B cell (primary cell): ENCODE data around the gene NANOGP8. TPM values are rescaled to one million over a fixed set of nuclear protein-coding genes. Genes with fewer than 3 reads are reported as not detected.

Experiments
- ATAC-seq: fragments of 200-7000 bp; cut with Tn5 transposase; one replicate; pipeline ENCODE4 v1.10.0; 2021; ENCODE audit warnings: low read depth, mild to moderate bottlenecking, moderate number of reproducible peaks, moderate library complexity
- CTCF ChIA-PET: fragments of 350-600 bp; sonication (Branson Sonifier 250); formaldehyde crosslinking; loops from one replicate; lab custom pipeline; 2021; ENCODE audit warnings: antibody characterized with exemption, inconsistent platforms; lab: Charles Lee
- POLR2A ChIA-PET: fragments of 350-600 bp; sonication (Branson Sonifier 250); formaldehyde crosslinking; loops from one replicate; lab custom pipeline; 2021; ENCODE audit warnings: antibody characterized with exemption; lab: Charles Lee
- DNase-seq: peaks from one replicate; pipeline ENCODE4 v3.0.0; 2013
- H2AFZ ChIP-seq: 2 replicates; pipeline ENCODE4 v1.6.1; 2012; ENCODE audit warnings: mild to moderate bottlenecking, low read depth, low read length; ENCODE audit not compliant: insufficient read depth, poor library complexity, severe bottlenecking
- H3K27ac ChIP-seq, 2 donors: 1 replicate in 1 of 2; 2 replicates in 1 of 2; pipeline ENCODE4 v1.5.1; 2012 to 2013; ENCODE audit warnings: low read length in 2 of 2, mild to moderate bottlenecking in 2 of 2, moderate library complexity in 1 of 2
- H3K27me3 ChIP-seq, 4 experiments: fragments of 200-600 bp in 1 of 4; sonication (generic) in 1 of 4; replicated peaks in 1 of 4; 1 replicate in 2 of 4; 2 replicates in 2 of 4; pipeline versions ENCODE4 v1.6.1 to v1.7.0; 2013 to 2016; ENCODE audit warnings: low read length in 3 of 4, mild to moderate bottlenecking in 2 of 4, mixed read lengths in 1 of 4, moderate library complexity in 1 of 4; ENCODE audit not compliant: insufficient read depth in 4 of 4, control insufficient read depth in 3 of 4; ENCODE audit errors: control extremely low read depth in 1 of 4
- H3K36me3 ChIP-seq, 2 experiments: replicated peaks in 1 of 2; 1 replicate in 1 of 2; 2 replicates in 1 of 2; pipeline versions ENCODE4 v1.6.1 to v1.7.1; 2013; ENCODE audit warnings: low read length in 1 of 2; ENCODE audit not compliant: insufficient read depth in 2 of 2, control insufficient read depth in 1 of 2; ENCODE audit errors: control extremely low read depth in 1 of 2, extremely low read depth in 1 of 2
- H3K4me1 ChIP-seq, 2 donors: fragments of 200-600 bp in 1 of 2; sonication (generic) in 1 of 2; 1 replicate in 1 of 2; 2 replicates in 1 of 2; pipeline versions ENCODE4 v1.5.1 to v1.6.1; 2013 to 2017; ENCODE audit warnings: low read length in 2 of 2; ENCODE audit not compliant: control insufficient read depth in 2 of 2, insufficient read depth in 2 of 2
- H3K4me2 ChIP-seq: replicated peaks from 2 replicates; pipeline ENCODE3; 2012; ENCODE audit warnings: mild to moderate bottlenecking, low read depth, low read length; ENCODE audit not compliant: poor library complexity, severe bottlenecking
- H3K4me3 ChIP-seq, 5 experiments: fragments of 200-600 bp in 1 of 5; sonication (generic) in 1 of 5; 1 replicate in 3 of 5; 2 replicates in 2 of 5; pipeline versions ENCODE4 v1.5.1 to v1.7.0; 2011 to 2016; ENCODE audit warnings: low read length in 4 of 5, mild to moderate bottlenecking in 4 of 5, low read depth in 2 of 5, control low read depth in 1 of 5, moderate library complexity in 1 of 5; ENCODE audit not compliant: insufficient read depth in 1 of 5; ENCODE audit errors: control extremely low read depth in 1 of 5, extremely low read depth in 1 of 5
- H3K79me2 ChIP-seq: fragments of 200-600 bp; sonication (generic); one replicate; pipeline ENCODE4 v1.6.0; 2016; ENCODE audit warnings: low read length; ENCODE audit not compliant: control insufficient read depth, insufficient read depth
- H3K9ac ChIP-seq: fragments of 200-600 bp; sonication (generic); 2 replicates; pipeline ENCODE4 v1.6.1; 2017; ENCODE audit warnings: mild to moderate bottlenecking, low read length, moderate library complexity
- H3K9me3 ChIP-seq, 3 donors: one replicate each; pipeline versions ENCODE4 v1.6.1 to v1.7.1; 2013; ENCODE audit warnings: low read length in 2 of 3; ENCODE audit not compliant: control insufficient read depth in 2 of 3, insufficient read depth in 1 of 3; ENCODE audit errors: control extremely low read depth in 1 of 3
- H4K20me1 ChIP-seq: 2 replicates; pipeline ENCODE4 v1.6.0; 2012; ENCODE audit warnings: mild to moderate bottlenecking, low read length; ENCODE audit not compliant: insufficient read depth, control insufficient read depth, poor library complexity, severe bottlenecking
- H3K27ac Mint-ChIP-seq: one replicate; pipeline ENCODE4 v1.8.0; 2021; ENCODE audit warnings: mixed read lengths
- H3K27me3 Mint-ChIP-seq: one replicate; pipeline ENCODE4 v1.8.0; 2021; ENCODE audit warnings: mixed read lengths
- H3K4me1 Mint-ChIP-seq: one replicate; pipeline ENCODE4 v1.8.0; 2021; ENCODE audit warnings: mixed read lengths
- H3K4me3 Mint-ChIP-seq: one replicate; pipeline ENCODE4 v1.8.0; 2021; ENCODE audit warnings: mixed read lengths
- H3K9me3 Mint-ChIP-seq: one replicate; pipeline ENCODE4 v1.8.0; 2022; ENCODE audit warnings: mixed read lengths; ENCODE audit not compliant: insufficient read depth
- EZH2 ChIP-seq: IDR thresholded peaks from 2 replicates; pipeline ENCODE4 v1.6.1; 2012; ENCODE audit warnings: borderline replicate concordance, low read depth, mild to moderate bottlenecking, moderate library complexity, low read length; ENCODE audit not compliant: insufficient read depth, poor library complexity, severe bottlenecking
- WGBS: methylation state at CpG from one replicate; pipeline ENCODE4 v1.1.5; 2013; ENCODE audit warnings: missing lambda C conversion rate; ENCODE audit not compliant: insufficient coverage; 5-methylcytosine and 5-hydroxymethylcytosine counted together
- intact Hi-C: fragments of 100-400 bp; cut with micrococcal nuclease; formaldehyde crosslinking; loops from one replicate; pipeline ENCODE4 v1.10.0; 2022
- polyA plus RNA-seq: library from polyadenylated mRNA; depleted of rRNA; stranded (reverse); fragments of >200 nt; gene quantifications from 2 replicates; pipeline ENCODE4 v1.2.3, GENCODE V29; 2012
- total RNA-seq, 2 donors: library from RNA; stranded (reverse); fragments of 120-200 nt in 1 of 2; gene quantifications; 1 replicate in 1 of 2; 2 replicates in 1 of 2; pipeline versions ENCODE4 v1.2.3 to v1.2.4, GENCODE V29; 2013 to 2022
- TF ChIP-seq, protein P1 (sequence below): fragments of 200-600 bp; IDR thresholded peaks from one replicate; pipeline ENCODE4 v1.8.0; 2022; ENCODE audit warnings: antibody characterized with exemption, mild to moderate bottlenecking

NANOGP8 gene
- total and polyA plus RNA-seq, 2 donors (not counting 1 experiment from before 2014, with no cell fraction given), result 0.18 TPM; not detected in 1

DNA sequence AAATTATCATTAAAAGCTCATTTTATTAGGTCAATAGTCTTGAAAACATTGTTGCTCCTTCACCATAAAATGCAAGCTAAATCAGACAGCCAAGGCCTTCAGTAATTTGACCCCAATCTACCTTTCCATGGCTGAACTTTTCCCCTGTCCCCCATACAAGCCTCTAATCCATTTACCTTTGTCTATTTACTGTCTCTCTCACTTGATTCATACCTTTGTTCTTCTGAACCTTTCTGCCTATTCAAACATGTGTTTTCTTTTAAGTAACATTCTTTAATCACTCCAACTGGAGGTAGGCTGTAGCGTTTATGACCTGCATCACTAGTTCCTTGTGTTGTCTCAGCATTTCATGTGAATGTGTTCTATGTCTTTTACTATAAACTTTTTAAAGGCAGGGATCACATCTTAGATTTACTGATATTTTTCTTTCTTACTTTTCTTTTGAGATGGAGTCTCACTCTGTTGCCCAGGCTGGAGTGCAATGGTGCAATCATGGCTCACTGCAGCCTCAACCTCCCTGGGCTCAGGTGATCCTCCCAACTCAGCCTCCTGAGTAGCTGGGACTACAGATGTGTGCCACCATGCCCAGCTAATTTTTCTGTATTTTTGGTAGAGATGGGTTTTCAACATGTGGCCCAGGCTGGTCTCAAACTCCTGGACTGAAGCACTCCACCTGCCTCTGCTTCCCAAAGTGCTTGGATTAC, 5.2 kb upstream of the NANOGP8 start:
- Histone ChIP-seq H3K4me3 (no peak overlapping the region), H3K36me3 (no peaks in the 10 kb centered on the region), H2AFZ (no peak overlapping the region), H3K4me1 (no peaks in the 10 kb centered on the region), H3K9ac (no peak overlapping the region), H3K4me2 (no peak overlapping the region), H3K79me2 (no peaks in the 10 kb centered on the region), H4K20me1 (no peaks in the 10 kb centered on the region), H3K9me3 (no peaks in the 10 kb centered on the region), H3K27me3 (no peaks in the 10 kb centered on the region), H3K27ac (no peak overlapping the region)
- Mint-ChIP-seq H3K9me3 (no peaks in the 10 kb centered on the region), H3K4me3 (no peak overlapping the region), H3K27me3 (no peaks in the 10 kb centered on the region), H3K4me1 (no peaks in the 10 kb centered on the region), H3K27ac (no peak overlapping the region)
- ChIA-PET POLR2A (no interaction called here), CTCF (no interaction called here)
- ATAC-seq (no peak), DNase-seq (no peak)
- WGBS, result no CpG with 5 or more reads among the region's 1 CpG
- intact Hi-C loops, result no loop called here
- no peak for TF ChIP-seq EZH2
- TF ChIP-seq, protein P1, sequence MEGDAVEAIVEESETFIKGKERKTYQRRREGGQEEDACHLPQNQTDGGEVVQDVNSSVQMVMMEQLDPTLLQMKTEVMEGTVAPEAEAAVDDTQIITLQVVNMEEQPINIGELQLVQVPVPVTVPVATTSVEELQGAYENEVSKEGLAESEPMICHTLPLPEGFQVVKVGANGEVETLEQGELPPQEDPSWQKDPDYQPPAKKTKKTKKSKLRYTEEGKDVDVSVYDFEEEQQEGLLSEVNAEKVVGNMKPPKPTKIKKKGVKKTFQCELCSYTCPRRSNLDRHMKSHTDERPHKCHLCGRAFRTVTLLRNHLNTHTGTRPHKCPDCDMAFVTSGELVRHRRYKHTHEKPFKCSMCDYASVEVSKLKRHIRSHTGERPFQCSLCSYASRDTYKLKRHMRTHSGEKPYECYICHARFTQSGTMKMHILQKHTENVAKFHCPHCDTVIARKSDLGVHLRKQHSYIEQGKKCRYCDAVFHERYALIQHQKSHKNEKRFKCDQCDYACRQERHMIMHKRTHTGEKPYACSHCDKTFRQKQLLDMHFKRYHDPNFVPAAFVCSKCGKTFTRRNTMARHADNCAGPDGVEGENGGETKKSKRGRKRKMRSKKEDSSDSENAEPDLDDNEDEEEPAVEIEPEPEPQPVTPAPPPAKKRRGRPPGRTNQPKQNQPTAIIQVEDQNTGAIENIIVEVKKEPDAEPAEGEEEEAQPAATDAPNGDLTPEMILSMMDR, result no peak

DNA sequence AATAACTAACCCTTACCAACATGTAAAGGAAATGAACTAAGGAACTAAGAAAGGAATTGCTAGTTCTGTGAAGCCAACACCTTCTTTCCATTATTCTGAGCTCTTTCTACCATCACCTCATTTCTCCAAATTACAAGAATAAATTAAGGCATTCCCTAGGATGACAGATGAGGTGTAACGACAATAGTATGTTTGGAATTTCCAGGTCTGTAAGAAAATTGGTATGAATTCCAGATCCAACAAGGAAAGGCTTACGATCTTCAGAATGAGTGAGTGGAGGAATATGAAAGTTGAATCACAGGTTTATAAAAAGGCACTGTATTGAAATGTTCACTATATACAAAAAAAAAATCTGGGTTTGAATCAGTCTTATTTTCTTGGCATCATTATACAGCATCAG, 4.5 kb upstream of the NANOGP8 start:
- H3K4me1 ChIP-seq, result no peaks in the 10 kb centered on the region
- no peak for ATAC-seq
- H3K4me1 Mint-ChIP-seq, result no peaks in the 10 kb centered on the region
- ChIA-PET CTCF (no interaction called here), POLR2A (no interaction called here)
- intact Hi-C loops, result no loop called here
- H4K20me1 ChIP-seq, result no peaks in the 10 kb centered on the region
- H3K9ac ChIP-seq, result no peak overlapping the region
- TF ChIP-seq, protein P1, result no peak
- TF ChIP-seq EZH2, result no peak
- no peak overlapping the region for H3K4me2 ChIP-seq
- no peak overlapping the region for H3K27ac ChIP-seq
- H3K9me3 ChIP-seq, result no peaks in the 10 kb centered on the region
- no peak overlapping the region for H3K27ac Mint-ChIP-seq
- H3K79me2 ChIP-seq, result no peaks in the 10 kb centered on the region
- no peaks in the 10 kb centered on the region for H3K36me3 ChIP-seq
- no CpG with 5 or more reads among the region's 2 CpGs for WGBS
- no peaks in the 10 kb centered on the region for H3K27me3 ChIP-seq
- H3K27me3 Mint-ChIP-seq, result no peaks in the 10 kb centered on the region
- H3K4me3 Mint-ChIP-seq, result no peak overlapping the region
- no peak overlapping the region for H3K4me3 ChIP-seq
- no peak overlapping the region for H2AFZ ChIP-seq
- H3K9me3 Mint-ChIP-seq, result no peaks in the 10 kb centered on the region
- DNase-seq, result no peak
